ENCODE results near the gene HSPA14.

DNA sequence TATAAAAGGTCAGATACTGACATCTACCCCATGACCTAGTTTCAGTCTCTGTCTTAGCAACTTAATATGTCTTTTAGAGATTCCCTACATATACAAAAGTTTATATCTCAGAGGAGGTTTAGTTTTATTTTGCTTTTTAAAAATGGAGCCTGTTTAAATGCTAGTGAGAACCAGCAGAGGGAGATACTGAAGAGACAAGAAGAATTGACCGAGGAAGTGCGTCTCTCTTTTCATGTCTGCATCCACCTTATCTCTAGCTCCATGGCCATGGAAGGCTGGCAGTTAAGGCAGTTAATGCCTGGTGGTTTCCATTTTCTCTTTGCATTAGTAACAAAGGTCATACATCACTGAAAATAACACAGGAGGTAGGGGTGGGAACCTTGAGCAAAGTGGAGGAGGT, 51.2 kb downstream of the HSPA14 start:
- TF ChIP-seq POLR2A (IDR thresholded peaks at IDR 0.05; ENCODE audit: borderline replicate concordance, extremely low read depth, insufficient read depth, insufficient read length) (no peak), FOSL1 (IDR thresholded peaks at IDR 0.05; ENCODE audit: low read depth) (no peak), ZNF274 (IDR thresholded peaks at IDR 0.05; ENCODE audit: low read depth, low read length) (no peak)
- TF ChIP-seq, protein P1, sequence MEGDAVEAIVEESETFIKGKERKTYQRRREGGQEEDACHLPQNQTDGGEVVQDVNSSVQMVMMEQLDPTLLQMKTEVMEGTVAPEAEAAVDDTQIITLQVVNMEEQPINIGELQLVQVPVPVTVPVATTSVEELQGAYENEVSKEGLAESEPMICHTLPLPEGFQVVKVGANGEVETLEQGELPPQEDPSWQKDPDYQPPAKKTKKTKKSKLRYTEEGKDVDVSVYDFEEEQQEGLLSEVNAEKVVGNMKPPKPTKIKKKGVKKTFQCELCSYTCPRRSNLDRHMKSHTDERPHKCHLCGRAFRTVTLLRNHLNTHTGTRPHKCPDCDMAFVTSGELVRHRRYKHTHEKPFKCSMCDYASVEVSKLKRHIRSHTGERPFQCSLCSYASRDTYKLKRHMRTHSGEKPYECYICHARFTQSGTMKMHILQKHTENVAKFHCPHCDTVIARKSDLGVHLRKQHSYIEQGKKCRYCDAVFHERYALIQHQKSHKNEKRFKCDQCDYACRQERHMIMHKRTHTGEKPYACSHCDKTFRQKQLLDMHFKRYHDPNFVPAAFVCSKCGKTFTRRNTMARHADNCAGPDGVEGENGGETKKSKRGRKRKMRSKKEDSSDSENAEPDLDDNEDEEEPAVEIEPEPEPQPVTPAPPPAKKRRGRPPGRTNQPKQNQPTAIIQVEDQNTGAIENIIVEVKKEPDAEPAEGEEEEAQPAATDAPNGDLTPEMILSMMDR (IDR thresholded peaks at IDR 0.05 in 2 of 3, conservative IDR thresholded peaks at IDR 0.05 in 1 of 3; ENCODE audit: borderline replicate concordance in 1 of 3, insufficient read depth in 1 of 3, low read depth in 2 of 3, low read length in 2 of 3) = peak; percentile 24 to 57 (median 30); a peak in 4 of 6 replicates

Measured in HCT116 (cell line).